Lung (tissue), 12 donors: Measurements from ENCODE around the gene CNMD. TPM values are rescaled to one million over a fixed set of nuclear protein-coding genes. Genes with fewer than 3 reads are reported as not detected.

Source experiments
- ATAC-seq: fragments of 200-7000 bp; cut with Tn5 transposase; one replicate; pipeline ENCODE4 v1.9.1; 2020; ENCODE audit warnings: moderate number of reproducible peaks; ENCODE audit not compliant: insufficient read depth, low FRiP score
- DNase-seq, 3 donors: peaks; one replicate each; pipeline ENCODE4 v3.0.0-alpha.2; 2013 to 2017
- H3K27ac ChIP-seq, 2 donors: one replicate each; pipeline ENCODE4 v1.5.1; 2013; ENCODE audit warnings: mild to moderate bottlenecking in 2 of 2, moderate library complexity in 2 of 2, control low read depth in 1 of 2, inconsistent platforms in 1 of 2, low read depth in 1 of 2, low read length in 1 of 2
- H3K27me3 ChIP-seq, 3 donors: one replicate each; pipeline ENCODE4 v1.5.1; 2013; ENCODE audit warnings: low read length in 2 of 3; ENCODE audit not compliant: control insufficient read depth in 3 of 3, insufficient read depth in 3 of 3
- H3K36me3 ChIP-seq, 4 donors: one replicate each; pipeline ENCODE4 v1.5.1; 2013; ENCODE audit warnings: low read length in 4 of 4, mild to moderate bottlenecking in 1 of 4, moderate library complexity in 1 of 4; ENCODE audit not compliant: control insufficient read depth in 4 of 4, insufficient read depth in 4 of 4
- H3K4me1 ChIP-seq, 5 donors: one replicate each; pipeline ENCODE4 v1.5.1; 2013; ENCODE audit warnings: low read length in 5 of 5, mild to moderate bottlenecking in 2 of 5, moderate library complexity in 1 of 5; ENCODE audit not compliant: control insufficient read depth in 5 of 5, insufficient read depth in 5 of 5
- H3K4me3 ChIP-seq: one replicate; pipeline ENCODE4 v1.5.1; 2013; ENCODE audit warnings: mild to moderate bottlenecking, control low read depth, moderate library complexity
- H3K9ac ChIP-seq, 2 donors: one replicate each; pipeline ENCODE4 v1.5.1; 2013; ENCODE audit warnings: low read length in 2 of 2, control low read depth in 1 of 2; ENCODE audit not compliant: insufficient read depth in 1 of 2
- H3K9me3 ChIP-seq, 4 donors: one replicate each; pipeline ENCODE4 v1.5.1; 2013; ENCODE audit warnings: low read length in 3 of 4, mild to moderate bottlenecking in 1 of 4, moderate library complexity in 1 of 4; ENCODE audit not compliant: control insufficient read depth in 4 of 4, insufficient read depth in 3 of 4
- WGBS, 2 donors: extraction: QIAGEN DNeasy Blood & Tissue Kit; methylation state at CpG; one replicate each; pipeline ENCODE4 v1.1.7; 2013; 5-methylcytosine and 5-hydroxymethylcytosine counted together
- polyA plus RNA-seq, 2 donors: library from polyadenylated mRNA; stranded (reverse); fragments of 200-250 nt; gene quantifications; one replicate each; pipeline ENCODE4 v1.2.1, GENCODE V29; 2013
- total RNA-seq, 2 donors: library from RNA; depleted of rRNA in 1 of 2; stranded (reverse); fragments of >200 nt in 1 of 2; gene quantifications; one replicate each; pipeline ENCODE4 v1.2.1, GENCODE V29; 2014 to 2021
- TF ChIP-seq, protein P1 (sequence below): IDR thresholded peaks from 2 replicates; pipeline ENCODE4 v1.5.1; 2012; ENCODE audit warnings: mild to moderate bottlenecking; ENCODE audit errors: control extremely low read depth, extremely low read depth
- donor health status: control.
- donor health status: control.
- donor health status: Bipolar disorder and iron deficiency.
- donor health status: healthy.
- donor health status: DM: yes; HTN: yes; CAD: no.

CNMD gene
- total and polyA plus RNA-seq, 4 donors = 0.09 to 1.2 (median 0.10) TPM; not detected in 1

DNA sequence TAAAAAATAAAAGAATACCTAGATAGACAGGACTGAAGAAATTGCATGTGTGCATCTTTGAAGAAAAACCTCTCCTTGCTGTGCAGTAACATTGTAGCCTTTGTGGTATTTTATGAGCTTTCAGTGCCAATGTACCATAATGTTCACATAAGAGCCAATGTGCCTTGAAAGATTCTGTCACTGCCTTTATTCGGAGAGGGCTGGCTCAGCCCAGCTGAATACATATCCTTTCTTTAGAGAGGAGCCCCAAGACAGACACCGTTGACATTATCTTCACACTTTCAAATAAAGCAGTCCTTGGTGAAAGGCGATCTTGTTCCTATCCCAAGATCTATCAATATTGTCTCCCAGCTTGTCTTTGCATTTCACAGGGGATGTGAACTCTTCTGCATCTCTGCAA is 18.5 kb upstream of the CNMD start:
- Histone ChIP-seq H3K9me3 (no peaks in the 10 kb centered on the region), H3K9ac (no peak overlapping the region), H3K4me1 (peaks cover 0 to 4% (median 0%) of the 10 kb centered on the region in 5 donors), H3K27me3 (no peaks in the 10 kb centered on the region), H3K36me3 (no peaks in the 10 kb centered on the region), H3K4me3 (no peak overlapping the region), H3K27ac (no peak overlapping the region)
- no peak for DNase-seq
- ATAC-seq = no peak
- 67 to 76% methylated on average over 3 of the region's 3 CpGs for WGBS, 2 donors
- TF ChIP-seq, protein P1, sequence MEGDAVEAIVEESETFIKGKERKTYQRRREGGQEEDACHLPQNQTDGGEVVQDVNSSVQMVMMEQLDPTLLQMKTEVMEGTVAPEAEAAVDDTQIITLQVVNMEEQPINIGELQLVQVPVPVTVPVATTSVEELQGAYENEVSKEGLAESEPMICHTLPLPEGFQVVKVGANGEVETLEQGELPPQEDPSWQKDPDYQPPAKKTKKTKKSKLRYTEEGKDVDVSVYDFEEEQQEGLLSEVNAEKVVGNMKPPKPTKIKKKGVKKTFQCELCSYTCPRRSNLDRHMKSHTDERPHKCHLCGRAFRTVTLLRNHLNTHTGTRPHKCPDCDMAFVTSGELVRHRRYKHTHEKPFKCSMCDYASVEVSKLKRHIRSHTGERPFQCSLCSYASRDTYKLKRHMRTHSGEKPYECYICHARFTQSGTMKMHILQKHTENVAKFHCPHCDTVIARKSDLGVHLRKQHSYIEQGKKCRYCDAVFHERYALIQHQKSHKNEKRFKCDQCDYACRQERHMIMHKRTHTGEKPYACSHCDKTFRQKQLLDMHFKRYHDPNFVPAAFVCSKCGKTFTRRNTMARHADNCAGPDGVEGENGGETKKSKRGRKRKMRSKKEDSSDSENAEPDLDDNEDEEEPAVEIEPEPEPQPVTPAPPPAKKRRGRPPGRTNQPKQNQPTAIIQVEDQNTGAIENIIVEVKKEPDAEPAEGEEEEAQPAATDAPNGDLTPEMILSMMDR = no peak

DNA sequence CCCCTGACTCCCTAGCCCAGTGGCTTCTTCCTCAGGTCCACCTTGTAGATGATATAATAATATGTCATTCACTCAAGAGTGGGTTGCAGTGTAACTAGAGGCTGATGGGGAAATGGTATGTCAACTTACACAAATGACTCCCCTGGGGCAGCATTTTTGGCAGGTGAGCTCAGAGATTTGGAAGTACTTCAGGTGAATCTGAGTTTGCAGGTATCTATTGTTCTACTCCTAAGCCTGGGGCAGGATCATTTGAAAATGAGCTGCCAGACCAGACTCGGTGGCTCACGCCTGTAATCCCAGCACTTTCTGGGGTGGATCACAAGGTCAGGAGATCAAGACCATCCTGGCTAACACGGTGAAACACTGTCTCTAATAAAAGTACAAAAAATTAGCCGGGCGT is 11.6 kb upstream of the CNMD start:
- H3K4me1 ChIP-seq = peaks cover 0 to 5% (median 4%) of the 10 kb centered on the region in 5 donors
- no peaks in the 10 kb centered on the region for H3K36me3 ChIP-seq
- H3K9ac ChIP-seq = no peak overlapping the region
- no peak overlapping the region for H3K27ac ChIP-seq
- H3K9me3 ChIP-seq = no peaks in the 10 kb centered on the region
- DNase-seq (no peak), ATAC-seq (no peak)
- WGBS, 2 donors = 91% methylated on average over 5 of the region's 5 CpGs
- no peak overlapping the region for H3K4me3 ChIP-seq
- TF ChIP-seq, protein P1 = no peak
- peaks cover 0 to 2% (median 0%) of the 10 kb centered on the region in 3 donors for H3K27me3 ChIP-seq

DNA sequence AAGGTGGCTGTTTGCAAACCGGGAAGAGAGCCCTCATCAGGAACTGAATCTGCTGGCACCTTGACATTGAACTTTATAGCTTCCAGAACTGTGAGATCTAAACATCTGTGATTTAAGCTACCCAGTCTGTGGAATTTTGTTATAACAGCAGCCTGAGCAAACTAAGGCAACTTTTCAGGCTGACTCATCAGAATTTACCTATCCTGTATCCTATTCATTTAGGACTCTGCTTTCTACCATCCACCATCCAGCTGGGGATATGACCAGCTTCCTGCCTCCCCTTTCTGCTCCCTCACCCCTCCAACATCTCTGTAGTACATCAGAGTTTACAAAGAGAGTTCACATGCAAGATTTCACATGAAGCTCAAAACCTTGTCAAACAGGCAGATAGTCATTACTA is 11.1 kb upstream of the CNMD start:
- Histone ChIP-seq H3K27me3 (peaks cover 0 to 2% (median 0%) of the 10 kb centered on the region in 3 donors), H3K9me3 (no peaks in the 10 kb centered on the region), H3K36me3 (no peaks in the 10 kb centered on the region), H3K9ac (no peak overlapping the region), H3K27ac (no peak overlapping the region), H3K4me3 (no peak overlapping the region), H3K4me1 (peaks cover 0 to 5% (median 4%) of the 10 kb centered on the region in 5 donors)
- WGBS, 2 donors = 72 to 83% methylated on average over 1 of the region's 1 CpG
- TF ChIP-seq, protein P1 = no peak
- ATAC-seq (no peak), DNase-seq (no peak)

DNA sequence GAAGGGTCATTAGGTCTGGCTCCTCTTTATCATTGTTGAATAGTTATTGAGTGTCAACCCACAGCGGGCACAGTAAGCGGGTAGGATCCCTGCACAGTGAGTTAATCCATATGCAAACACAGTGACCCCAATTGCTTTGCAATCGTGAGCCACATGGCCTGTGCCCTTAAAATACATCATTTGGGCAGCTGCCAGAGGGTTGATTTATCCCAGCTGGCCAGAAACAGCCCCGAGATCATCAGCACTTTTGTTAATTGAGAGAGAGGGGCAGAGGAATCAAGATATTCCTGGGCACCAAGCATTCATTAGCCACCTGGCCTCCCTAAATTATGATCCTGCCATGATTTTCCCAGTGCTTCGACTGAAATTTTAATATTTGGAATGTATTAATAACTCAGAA is 9.8 kb upstream of the CNMD start:
- DNase-seq (no peak), ATAC-seq (no peak)
- Histone ChIP-seq H3K27me3 (peaks cover 0 to 2% (median 0%) of the 10 kb centered on the region in 3 donors), H3K36me3 (no peaks in the 10 kb centered on the region), H3K27ac (no peak overlapping the region), H3K4me1 (peaks cover 0 to 5% (median 4%) of the 10 kb centered on the region in 5 donors), H3K9ac (no peak overlapping the region), H3K9me3 (no peaks in the 10 kb centered on the region), H3K4me3 (no peak overlapping the region)
- TF ChIP-seq, protein P1 = no peak
- 45 to 59% methylated on average over 5 of the region's 5 CpGs for WGBS, 2 donors
